ENCODE data around the gene IQSEC1. TPM values are rescaled to one million over a fixed set of nuclear protein-coding genes. Genes with fewer than 3 reads are reported as not detected.

Gene IQSEC1
- total RNA-seq, 1 donor from 2014 or later, result 63.1 TPM

GRCh38 chr3:13106308-13107001 lies 33.2 kb upstream of the IQSEC1 start:
- no peak for DNase-seq

DNA sequence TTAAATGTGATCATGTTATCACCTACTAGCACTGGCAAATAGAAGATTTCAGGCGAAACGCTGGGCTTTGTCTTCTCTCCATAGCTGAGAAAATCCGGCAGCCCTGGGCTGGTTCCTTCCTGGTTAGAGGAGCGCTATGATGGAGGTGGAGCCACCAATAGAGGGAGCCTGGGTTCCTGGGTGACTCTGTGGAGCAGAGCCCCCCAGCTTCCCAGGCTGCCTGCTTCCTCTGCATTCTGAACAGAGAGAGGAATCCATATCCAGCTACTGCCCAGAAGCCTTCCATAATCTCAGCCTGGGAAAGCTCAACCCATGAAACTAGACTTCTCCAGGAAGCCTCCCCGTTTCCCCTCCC lies 32.6 kb upstream of the IQSEC1 start:
- DNase-seq, result no peak

- no peak for DNase-seq
Observed at GRCh38 chr3:13105181-13105895, 32.1 kb upstream of the IQSEC1 start.

DNA sequence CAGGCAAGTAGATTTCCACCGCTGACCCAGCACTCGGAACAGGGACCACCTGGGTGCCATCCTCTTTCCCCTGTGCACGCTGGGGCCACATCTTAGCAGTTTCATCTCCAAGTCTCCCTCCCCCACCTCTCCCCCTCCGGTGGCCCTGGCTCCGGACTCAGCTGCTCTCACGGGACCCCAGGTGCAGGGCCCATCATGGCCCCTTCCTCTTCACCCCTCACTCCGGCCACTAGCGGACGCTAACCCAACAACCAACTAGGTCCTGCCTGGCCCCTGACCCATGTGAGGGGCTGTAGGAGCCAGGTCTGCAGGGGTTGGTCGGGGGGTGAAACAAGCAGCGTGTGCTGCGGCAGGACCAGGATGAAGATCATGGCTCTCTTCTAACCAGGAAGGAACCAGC lies 31.3 kb upstream of the IQSEC1 start:
- DNase-seq, result no peak

DNA sequence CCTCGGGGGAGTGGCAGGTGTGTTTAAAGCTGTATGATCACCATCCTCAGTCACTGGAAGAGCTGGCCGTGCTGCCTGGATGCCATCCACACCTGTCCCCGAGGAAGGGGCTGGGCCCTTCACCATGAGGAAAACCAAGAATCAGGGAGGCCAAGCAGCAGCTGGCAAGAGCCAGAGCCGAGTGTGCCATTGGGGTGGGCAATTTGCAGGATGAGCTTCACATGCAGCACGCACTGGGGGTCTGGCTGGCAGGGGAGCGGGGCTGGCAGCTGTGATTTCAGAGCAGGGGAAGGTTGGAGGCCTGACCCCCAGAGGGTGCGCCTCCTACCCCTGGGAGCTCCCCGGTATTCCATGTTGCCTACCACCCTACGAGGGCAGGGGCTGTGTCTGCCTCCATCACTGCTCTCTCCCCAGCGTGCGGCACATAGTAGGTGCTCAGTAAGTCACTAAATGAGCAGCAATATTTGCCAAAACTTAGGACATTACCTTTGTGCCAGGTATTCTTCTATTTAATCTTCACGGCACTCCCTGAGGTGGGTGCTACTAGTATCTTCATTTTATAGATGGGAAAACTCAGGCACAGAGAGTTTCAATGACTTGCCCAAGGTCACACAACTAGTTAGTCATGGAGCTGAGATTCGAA lies 30.3 kb upstream of the IQSEC1 start:
- DNase-seq, result no peak

GRCh38 chr3:13102386-13103345 lies 29.4 kb upstream of the IQSEC1 start:
- DNase-seq, result no peak

- no peak for DNase-seq
Observed at GRCh38 chr3:13099707-13100106, 26.5 kb upstream of the IQSEC1 start.

- no peak for DNase-seq
Observed at GRCh38 chr3:13098192-13098988, 25.2 kb upstream of the IQSEC1 start.

DNA sequence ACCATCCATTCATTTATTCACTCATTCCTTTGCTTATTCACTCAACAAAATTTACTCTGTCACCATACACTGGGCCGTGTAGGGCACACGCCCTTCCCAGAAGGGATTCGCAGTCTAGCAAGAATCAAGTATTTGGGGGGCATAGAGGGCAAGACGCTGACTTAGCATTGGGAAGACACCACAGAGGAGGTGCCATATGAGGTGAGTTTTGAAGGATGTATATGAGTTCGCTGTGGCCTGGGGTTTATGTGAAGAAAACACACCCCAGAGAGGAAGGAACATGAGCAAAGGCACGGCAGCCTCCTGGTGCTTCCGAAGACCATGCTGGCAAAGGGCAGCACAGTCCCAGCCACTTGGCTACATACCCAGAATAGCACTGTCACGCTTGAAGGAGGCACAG lies 23.1 kb upstream of the IQSEC1 start:
- DNase-seq, result no peak

- DNase-seq, result no peak
Observed at GRCh38 chr3:13095408-13095937, 22.2 kb upstream of the IQSEC1 start.

DNA sequence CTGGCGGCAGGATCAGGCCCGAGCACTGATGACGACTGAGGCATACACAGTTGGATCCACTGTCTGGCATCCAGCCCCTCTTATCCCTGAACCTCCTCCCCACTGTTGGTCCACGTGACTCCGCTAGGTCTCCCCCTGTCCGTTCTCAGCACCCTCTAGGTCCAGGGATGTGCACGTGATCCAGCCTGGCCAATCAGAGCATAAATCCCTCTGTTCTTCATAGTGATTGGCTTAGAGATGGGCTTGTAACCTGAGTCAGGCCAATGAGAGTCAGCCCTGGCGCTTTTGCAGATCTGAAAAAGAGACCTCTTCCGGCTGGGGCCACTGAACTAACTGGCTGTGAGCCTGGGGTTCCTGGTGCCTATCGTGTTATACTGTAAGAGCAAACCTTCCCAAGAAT lies 20.5 kb upstream of the IQSEC1 start:
- DNase-seq, result no peak

DNA sequence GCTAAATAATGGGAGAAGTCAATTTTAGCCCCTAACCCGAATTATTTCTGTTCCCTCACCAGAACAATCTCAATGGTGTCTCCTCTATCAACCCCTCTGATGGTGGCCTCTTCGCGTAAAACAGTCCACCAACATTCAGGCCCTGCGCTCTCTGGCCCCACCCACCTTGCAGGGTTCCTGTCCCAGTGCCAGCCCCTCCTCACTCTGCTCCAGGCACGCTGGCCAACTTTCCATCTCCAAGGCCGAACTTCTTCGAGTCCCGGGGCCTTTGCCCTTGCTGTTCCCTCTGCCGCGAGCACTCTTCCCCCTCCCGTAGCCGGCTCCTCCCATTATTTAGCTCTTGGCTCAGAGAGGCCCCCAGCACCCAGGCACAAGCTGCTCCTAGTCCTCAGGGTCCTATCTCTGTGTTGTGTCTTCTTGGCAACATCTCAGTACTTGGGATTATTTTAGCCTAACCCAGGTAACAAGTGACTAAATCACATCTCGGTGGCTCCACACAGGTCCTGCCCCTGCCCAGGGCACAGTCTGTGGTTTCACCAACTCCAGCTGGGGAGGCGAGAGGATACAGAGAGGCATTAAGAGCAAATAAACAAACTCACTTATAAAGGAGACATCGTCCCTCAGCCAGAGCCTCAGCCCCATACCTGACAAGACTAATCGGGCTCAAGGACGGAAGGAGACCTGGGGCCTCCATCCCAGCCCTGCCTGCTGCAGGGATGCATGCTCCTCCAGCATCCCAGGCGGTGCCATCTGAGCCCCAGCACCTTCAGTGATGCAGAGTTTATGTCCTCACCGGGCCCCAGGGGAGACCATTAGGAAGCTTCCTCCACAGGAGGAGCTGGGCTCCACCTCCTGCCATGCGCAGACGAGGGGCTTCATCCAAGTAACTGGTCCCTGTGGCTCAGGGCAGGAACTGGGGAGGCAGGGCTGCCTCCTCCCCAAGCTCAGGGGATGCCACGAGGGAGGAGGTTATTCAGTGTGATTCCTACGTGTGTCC lies 19.7 kb upstream of the IQSEC1 start:
- DNase-seq, result no peak

GRCh38 chr3:13091898-13092611 lies 18.8 kb upstream of the IQSEC1 start:
- peak; percentile 87 for DNase-seq

DNA sequence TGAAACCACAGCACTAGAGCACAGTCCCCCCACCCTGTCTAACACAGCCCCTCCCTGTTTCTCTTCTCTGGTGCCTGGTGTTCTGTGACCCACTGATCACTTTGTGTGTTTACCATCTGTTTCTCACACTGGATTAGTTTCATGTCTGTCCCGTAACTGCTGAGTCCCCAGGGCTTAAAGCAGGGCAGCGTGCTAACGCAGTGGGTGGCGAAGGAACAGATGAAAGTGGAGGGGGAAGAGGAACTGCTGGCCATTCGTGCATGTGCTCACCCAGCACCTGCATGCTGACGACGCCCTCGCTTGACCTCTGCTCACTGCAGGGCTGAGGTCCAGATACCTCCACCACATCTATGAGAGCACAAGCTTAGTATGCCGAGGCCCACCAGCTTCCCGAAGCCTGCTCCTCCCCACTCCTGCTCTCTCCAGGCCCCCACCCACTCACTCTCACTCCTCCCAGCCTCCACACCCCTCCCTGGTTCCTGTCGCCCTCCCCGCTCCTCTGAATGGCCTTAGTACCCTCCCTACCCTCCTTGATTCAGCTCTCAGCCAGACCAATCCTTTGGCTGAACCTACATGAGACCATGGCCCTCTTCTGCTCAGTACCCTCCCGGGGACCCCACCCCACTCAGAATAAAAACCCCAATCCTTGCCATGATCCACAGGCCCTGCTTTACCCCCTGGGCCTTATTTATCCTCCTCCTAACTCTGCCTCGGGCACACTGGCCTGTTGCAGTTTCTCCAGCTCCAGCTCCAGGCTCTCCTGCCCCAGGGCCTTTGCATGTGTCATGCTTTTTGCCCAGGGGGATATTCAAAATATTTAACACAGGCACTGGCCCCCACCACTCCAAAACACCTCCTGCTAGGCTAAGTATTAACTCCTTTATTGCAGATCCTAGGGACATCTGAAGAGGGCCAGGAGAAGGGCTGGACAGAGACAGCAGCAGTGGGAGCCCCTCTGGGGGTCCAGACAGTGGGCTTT lies 15.1 kb upstream of the IQSEC1 start:
- DNase-seq, result no peak

GRCh38 chr3:13087320-13087990 lies 14.2 kb upstream of the IQSEC1 start:
- DNase-seq, result no peak

DNA sequence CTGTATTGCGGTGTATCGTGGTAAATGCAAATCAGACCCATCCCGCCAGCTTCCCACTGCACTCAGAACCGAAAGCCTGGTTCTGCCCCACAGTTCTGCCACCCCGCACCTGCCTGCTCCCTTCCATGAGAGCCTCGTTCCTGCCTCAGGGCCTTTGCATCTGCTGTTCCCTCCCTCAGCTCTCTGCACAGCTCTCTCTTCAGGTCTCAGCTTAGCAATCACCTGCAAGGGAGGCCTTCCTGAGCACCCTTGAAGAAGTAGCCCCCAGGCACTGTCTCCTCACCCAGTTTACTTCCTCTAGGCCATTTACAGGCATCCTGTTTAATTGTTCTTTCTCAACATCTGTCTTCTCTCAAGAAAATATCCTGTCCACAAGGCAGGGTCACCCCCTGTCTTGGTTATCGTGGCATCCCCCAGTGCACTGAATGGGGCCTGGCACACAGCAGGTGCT lies 13.3 kb upstream of the IQSEC1 start:
- no peak for DNase-seq

DNA sequence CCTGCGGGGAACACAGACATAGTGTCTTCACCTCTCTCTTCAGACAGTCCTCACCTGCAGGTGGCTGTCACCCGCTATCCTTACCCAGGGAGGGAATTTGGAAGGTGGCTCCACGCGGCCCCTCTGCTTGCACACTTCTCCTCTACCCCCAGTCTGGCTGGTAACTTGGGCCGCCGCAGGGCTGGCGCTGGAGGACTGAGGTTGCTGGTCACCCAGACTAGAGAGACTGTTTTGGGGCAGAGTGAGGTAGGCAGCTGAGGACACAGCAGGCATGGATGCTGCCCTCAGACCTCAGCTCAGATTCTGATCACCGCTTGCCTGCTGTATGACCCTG lies 12.6 kb upstream of the IQSEC1 start:
- DNase-seq, result no peak
